ENCODE data around the gene TRANK1.

Gene TRANK1

GRCh38 chr3:36792342-36792741 lies 152.5 kb downstream of the TRANK1 start:
- no peaks in the 10 kb centered on the region for H3K36me3 ChIP-seq (ENCODE audit: control insufficient read depth, insufficient read depth, low read length)
- H3K9me3 ChIP-seq (ENCODE audit: control insufficient read depth, low read length), result no peaks in the 10 kb centered on the region
- H3K27ac ChIP-seq (ENCODE audit: insufficient read depth, low read length, poor library complexity, severe bottlenecking), result no peak overlapping the region
- no peaks in the 10 kb centered on the region for H3K27me3 ChIP-seq (replicated peaks; ENCODE audit: control insufficient read depth, insufficient read depth, low read length, poor library complexity, severe bottlenecking)
- H3K4me3 ChIP-seq (ENCODE audit: insufficient read depth, low read depth, low read length, poor library complexity, severe bottlenecking), result no peak overlapping the region
- DNase-seq, result no peak
- no peaks in the 10 kb centered on the region for H3K4me1 ChIP-seq (ENCODE audit: control insufficient read depth, insufficient read depth, low read length, poor library complexity, severe bottlenecking)

GRCh38 chr3:36790765-36791164 lies 154.1 kb downstream of the TRANK1 start:
- no peaks in the 10 kb centered on the region for H3K9me3 ChIP-seq (ENCODE audit: control insufficient read depth, low read length)
- no peaks in the 10 kb centered on the region for H3K4me1 ChIP-seq (ENCODE audit: control insufficient read depth, insufficient read depth, low read length, poor library complexity, severe bottlenecking)
- no peak overlapping the region for H3K4me3 ChIP-seq (ENCODE audit: insufficient read depth, low read depth, low read length, poor library complexity, severe bottlenecking)
- no peaks in the 10 kb centered on the region for H3K36me3 ChIP-seq (ENCODE audit: control insufficient read depth, insufficient read depth, low read length)
- no peaks in the 10 kb centered on the region for H3K27me3 ChIP-seq (replicated peaks; ENCODE audit: control insufficient read depth, insufficient read depth, low read length, poor library complexity, severe bottlenecking)
- no peak overlapping the region for H3K27ac ChIP-seq (ENCODE audit: insufficient read depth, low read length, poor library complexity, severe bottlenecking)
- no peak for DNase-seq

- no peak for DNase-seq
Observed at GRCh38 chr3:36786921-36787890, 157.6 kb downstream of the TRANK1 start.

DNA sequence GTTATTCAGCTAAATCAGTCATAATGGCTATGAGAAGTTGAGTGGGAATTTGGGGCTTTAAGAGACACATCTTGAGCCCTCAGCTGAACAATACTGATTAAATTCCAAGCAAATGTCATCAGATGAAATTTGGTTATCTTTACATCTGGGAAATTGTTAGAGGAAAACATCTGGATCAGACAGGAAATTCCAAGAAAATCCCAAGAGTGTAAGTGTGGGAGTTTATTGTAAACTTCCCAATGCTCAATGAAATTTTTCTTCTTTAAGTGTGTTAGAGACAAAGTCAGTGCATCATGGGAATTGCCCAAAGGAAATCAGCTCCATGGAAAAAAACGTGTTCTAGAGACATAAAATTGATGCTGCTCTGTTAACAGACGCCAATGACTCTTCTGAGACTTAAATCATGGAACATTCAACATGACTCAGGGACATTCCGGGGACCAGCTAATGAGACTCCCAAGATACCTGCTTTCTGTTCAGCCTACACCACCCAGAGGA lies 160.7 kb downstream of the TRANK1 start:
- Histone ChIP-seq H3K4me3 (ENCODE audit: insufficient read depth, low read depth, low read length, poor library complexity, severe bottlenecking) (no peak overlapping the region), H3K36me3 (ENCODE audit: control insufficient read depth, insufficient read depth, low read length) (no peaks in the 10 kb centered on the region), H3K9me3 (ENCODE audit: control insufficient read depth, low read length) (no peaks in the 10 kb centered on the region), H3K27me3 (replicated peaks; ENCODE audit: control insufficient read depth, insufficient read depth, low read length, poor library complexity, severe bottlenecking) (no peaks in the 10 kb centered on the region), H3K4me1 (ENCODE audit: control insufficient read depth, insufficient read depth, low read length, poor library complexity, severe bottlenecking) (no peaks in the 10 kb centered on the region), H3K27ac (ENCODE audit: insufficient read depth, low read length, poor library complexity, severe bottlenecking) (no peak overlapping the region)
- no peak for DNase-seq

More at GRCh38 chr3:36786921-36787890, 157.6 kb downstream of the TRANK1 start:
- H3K4me3 ChIP-seq (ENCODE audit: insufficient read depth, low read depth, low read length, poor library complexity, severe bottlenecking), result no peak overlapping the region
- no peak overlapping the region for H3K27ac ChIP-seq (ENCODE audit: insufficient read depth, low read length, poor library complexity, severe bottlenecking)
- no peaks in the 10 kb centered on the region for H3K36me3 ChIP-seq (ENCODE audit: control insufficient read depth, insufficient read depth, low read length)
- no peaks in the 10 kb centered on the region for H3K27me3 ChIP-seq (replicated peaks; ENCODE audit: control insufficient read depth, insufficient read depth, low read length, poor library complexity, severe bottlenecking)
- no peaks in the 10 kb centered on the region for H3K9me3 ChIP-seq (ENCODE audit: control insufficient read depth, low read length)
- no peaks in the 10 kb centered on the region for H3K4me1 ChIP-seq (ENCODE audit: control insufficient read depth, insufficient read depth, low read length, poor library complexity, severe bottlenecking)

- H3K27ac ChIP-seq (ENCODE audit: insufficient read depth, low read length, poor library complexity, severe bottlenecking), result no peak overlapping the region
- H3K9me3 ChIP-seq (ENCODE audit: control insufficient read depth, low read length), result no peaks in the 10 kb centered on the region
- H3K36me3 ChIP-seq (ENCODE audit: control insufficient read depth, insufficient read depth, low read length), result no peaks in the 10 kb centered on the region
- H3K4me1 ChIP-seq (ENCODE audit: control insufficient read depth, insufficient read depth, low read length, poor library complexity, severe bottlenecking), result no peaks in the 10 kb centered on the region
- DNase-seq, result no peak
- no peak overlapping the region for H3K4me3 ChIP-seq (ENCODE audit: insufficient read depth, low read depth, low read length, poor library complexity, severe bottlenecking)
- no peaks in the 10 kb centered on the region for H3K27me3 ChIP-seq (replicated peaks; ENCODE audit: control insufficient read depth, insufficient read depth, low read length, poor library complexity, severe bottlenecking)
Observed at GRCh38 chr3:36777424-36778218, 167.2 kb downstream of the TRANK1 start.

All from effector memory CD4-positive, alpha-beta T cell (primary cell).